K562 (cell line): ENCODE results near the gene UBA7. TPM values are rescaled to one million over a fixed set of nuclear protein-coding genes. Genes with fewer than 3 reads are reported as not detected.

Source experiments
- ATAC-seq: fragments of 200-7000 bp; cut with Tn5 transposase; 3 replicates; pipeline ENCODE4 v1.9.1; 2020; ENCODE audit warnings: moderate library complexity
- BruUV-seq: library from RNA; stranded (reverse); fragments of 400-500 nt; replicated peaks from 2 replicates; lab custom pipeline; 2021; lab: Mats Ljungman, UMichigan
- CTCF ChIA-PET: fragments of 300-600 bp; formaldehyde crosslinking; extraction: SDS; loops from one replicate; lab custom pipeline; 2021; ENCODE audit warnings: low intra/inter-chr PET ratio; lab: Yijun Ruan, JAX
- POLR2A ChIA-PET: fragments of 300-600, 350-650 bp; sonication (Branson Sonifier 250); formaldehyde crosslinking; extraction: SDS; loops from one replicate; lab custom pipeline; 2021; ENCODE audit warnings: antibody characterized with exemption, inconsistent platforms; lab: Yijun Ruan, JAX
- DNase-seq, 4 experiments: peaks; one replicate each; pipeline versions ENCODE4 v3.0.0 to v3.0.0-alpha.2; 2011 to 2018; ENCODE audit warnings: low spot score in 3 of 4, mixed read lengths in 3 of 4; ENCODE audit errors: extremely low read depth in 1 of 4
- FAIRE-seq: peaks from 2 replicates; lab custom pipeline; 2011; peaks lifted over from hg19 to GRCh38; lab: Jason Lieb, UNC
- H2AFZ ChIP-seq: 2 replicates; pipeline ENCODE4 v1.6.0; 2011; ENCODE audit warnings: low read depth, low read length, control low read depth, inconsistent platforms
- H3K27ac ChIP-seq: fragments of 200-600 bp; 3 replicates; pipeline ENCODE4 v1.8.0; 2011; ENCODE audit warnings: low read depth, mild to moderate bottlenecking, control low read depth, inconsistent platforms, low read length, moderate library complexity, mixed read lengths; ENCODE audit errors: extremely low read depth
- H3K27me3 ChIP-seq, 2 experiments: fragments of 300-600 bp in 1 of 2; 2 replicates in 1 of 2; 3 replicates in 1 of 2; pipeline versions ENCODE4 v1.6.0 to v1.8.0; 2011; ENCODE audit warnings: inconsistent platforms in 2 of 2, low read length in 2 of 2, mild to moderate bottlenecking in 1 of 2, mixed read lengths in 1 of 2, moderate library complexity in 1 of 2; ENCODE audit not compliant: control insufficient read depth in 2 of 2, insufficient read depth in 2 of 2
- H3K36me3 ChIP-seq: fragments of 300-600 bp; 3 replicates; pipeline ENCODE4 v1.8.0; 2011; ENCODE audit warnings: mild to moderate bottlenecking, low read length, inconsistent platforms; ENCODE audit not compliant: control insufficient read depth, insufficient read depth
- H3K4me1 ChIP-seq, 2 experiments: fragments of 200-600 bp in 1 of 2; replicated peaks in 1 of 2; 2 replicates in 1 of 2; 3 replicates in 1 of 2; pipeline versions ENCODE4 v1.5.1 to v1.8.0; 2011; ENCODE audit warnings: inconsistent platforms in 2 of 2, low read length in 2 of 2, mild to moderate bottlenecking in 1 of 2, mixed read lengths in 1 of 2, moderate library complexity in 1 of 2; ENCODE audit not compliant: control insufficient read depth in 2 of 2, insufficient read depth in 2 of 2
- H3K4me2 ChIP-seq: 2 replicates; pipeline ENCODE4 v1.6.1; 2011; ENCODE audit warnings: low read length, control low read depth, inconsistent platforms, mixed read lengths; ENCODE audit not compliant: insufficient read depth
- H3K4me3 ChIP-seq: fragments of 200-600 bp; sonication (generic), shearing (Covaris generic); 2 replicates; pipeline ENCODE4 v1.5.1; 2016; ENCODE audit warnings: control low read depth, inconsistent platforms
- H3K79me2 ChIP-seq: fragments of 200-600 bp; 3 replicates; pipeline ENCODE4 v1.8.0; 2011; ENCODE audit warnings: low read length, inconsistent platforms; ENCODE audit not compliant: control insufficient read depth, insufficient read depth
- H3K9ac ChIP-seq, 2 experiments: 2 replicates each; pipeline versions ENCODE4 v1.6.0 to v1.6.1; 2011; ENCODE audit warnings: low read depth in 2 of 2, low read length in 2 of 2, control low read depth in 1 of 2, inconsistent platforms in 1 of 2, mild to moderate bottlenecking in 1 of 2, mixed read lengths in 1 of 2; ENCODE audit not compliant: insufficient read depth in 1 of 2
- H3K9me1 ChIP-seq: one replicate; pipeline ENCODE4 v1.6.0; 2011; ENCODE audit warnings: inconsistent platforms, mild to moderate bottlenecking, low read length, moderate library complexity; ENCODE audit not compliant: control insufficient read depth, insufficient read depth
- H3K9me3 ChIP-seq: replicated peaks from 2 replicates; pipeline ENCODE4 v1.5.1; 2011; ENCODE audit warnings: low read depth, low read length, inconsistent platforms; ENCODE audit not compliant: control insufficient read depth, insufficient read depth
- H4K20me1 ChIP-seq: replicated peaks from 2 replicates; pipeline ENCODE4 v1.6.1; 2011; ENCODE audit warnings: low read length, inconsistent platforms, mixed read lengths; ENCODE audit not compliant: control insufficient read depth, insufficient read depth
- CBFA2T2 ChIP-seq: fragments of 450-650 bp; conservative IDR thresholded peaks from 2 replicates; pipeline ENCODE4 v1.6.1; 2017; ENCODE audit warnings: mild to moderate bottlenecking
- CTCF ChIP-seq, 3 experiments: IDR thresholded peaks in 2 of 3; conservative IDR thresholded peaks in 1 of 3; 2 replicates each; pipeline ENCODE4 v1.5.1; 2011 to 2012; ENCODE audit warnings: low read length in 3 of 3, mild to moderate bottlenecking in 3 of 3, control low read depth in 2 of 3, improper control_type of control experiment in 1 of 3, inconsistent platforms in 1 of 3, low read depth in 1 of 3, mixed read lengths in 1 of 3, moderate library complexity in 1 of 3; ENCODE audit not compliant: insufficient read depth in 2 of 3
- E2F3 ChIP-seq: fragments of 250-450 bp; sonication (Bioruptor Pico); IDR thresholded peaks from 2 replicates; pipeline ENCODE4 v1.4.0; 2020; ENCODE audit warnings: mild to moderate bottlenecking
- ZC3H8 ChIP-seq: fragments of 450-650 bp; IDR thresholded peaks from 2 replicates; pipeline ENCODE4 v1.6.1; 2017
- ZFP1 ChIP-seq: fragments of 450-650 bp; formaldehyde crosslinking; IDR thresholded peaks from 2 replicates; pipeline ENCODE4 v1.4.0; 2020; ENCODE audit warnings: mild to moderate bottlenecking, mixed read lengths
- ZNF143 ChIP-seq: sonication (generic); formaldehyde crosslinking; IDR thresholded peaks from 2 replicates; pipeline ENCODE4 v1.9.0; 2022; ENCODE audit warnings: mild to moderate bottlenecking, missing genetic modification reagents
- ZNF217 ChIP-seq: sonication (generic); formaldehyde crosslinking; IDR thresholded peaks from 2 replicates; pipeline ENCODE4 v1.8.0; 2022; ENCODE audit warnings: mild to moderate bottlenecking, missing genetic modification reagents
- ZNF263 ChIP-seq: sonication (generic); formaldehyde crosslinking; IDR thresholded peaks from 2 replicates; pipeline ENCODE4 v1.8.0; 2022; ENCODE audit warnings: mild to moderate bottlenecking, missing genetic modification reagents, borderline replicate concordance
- ZNF717 ChIP-seq: fragments of 250-450 bp; sonication (Bioruptor Pico); IDR thresholded peaks from 2 replicates; pipeline ENCODE4 v1.5.0; 2021
- WGBS: fragments of 100-300 bp; shearing (Covaris generic); methylation state at CpG from one replicate; pipeline ENCODE4 v1.1.6; 2016; ENCODE audit warnings: low coverage, mixed read lengths; ENCODE audit not compliant: insufficient coverage; ENCODE audit errors: missing lambda C conversion rate; 5-methylcytosine and 5-hydroxymethylcytosine counted together
- in situ Hi-C: fragments of 300-500 bp; cut with MboI; formaldehyde crosslinking; loops from 4 replicates; pipeline ENCODE4 v1.15.0; 2018; ENCODE audit warnings: inconsistent platforms, mixed read lengths
- intact Hi-C: fragments of 100-400 bp; cut with micrococcal nuclease; formaldehyde crosslinking; loops from 2 replicates; pipeline ENCODE4 v1.14.2; 2022
- polyA plus RNA-seq, 8 experiments: library from polyadenylated mRNA; depleted of rRNA in 4 of 8; stranded (reverse) in 5 of 8; unstranded in 3 of 8; fragments of >200 nt; fragmentation: Nextera tagmentation in 2 of 8; fragmentation: Illumina TruSeq in 1 of 8; extraction: Ambion mirVana in 2 of 8; extraction: Trizol in 1 of 8; gene quantifications; 2 replicates each; pipeline versions ENCODE4 v1.2.1 to v1.2.3, GENCODE V29; 2011 to 2014; ENCODE audit warnings: inconsistent platforms in 1 of 8, missing spikeins in 1 of 8
- total RNA-seq, 7 experiments: library from RNA; depleted of rRNA in 6 of 7; stranded (reverse); fragments of >200 nt in 6 of 7; fragmentation: Illumina TruSeq in 2 of 7; extraction: Trizol in 2 of 7; gene quantifications; 2 replicates each; pipeline versions ENCODE4 v1.2.1 to v1.2.3, GENCODE V29; 2011 to 2021; ENCODE audit warnings: low replicate concordance in 1 of 7
- TF ChIP-seq, protein P1 (sequence below), 2 experiments: fragments of 450-650 bp in 1 of 2; IDR thresholded peaks; 2 replicates each; pipeline ENCODE4 v1.6.1; 2011 to 2017; ENCODE audit warnings: low read depth in 2 of 2, antibody characterized with exemption in 1 of 2, borderline replicate concordance in 1 of 2, low read length in 1 of 2, mild to moderate bottlenecking in 1 of 2, mixed read lengths in 1 of 2; ENCODE audit not compliant: control insufficient read depth in 1 of 2
- TF ChIP-seq, protein P2 (sequence below): fragments of 450-650 bp; IDR thresholded peaks from 2 replicates; pipeline ENCODE4 v1.6.1; 2018; ENCODE audit not compliant: partially characterized antibody

Gene UBA7
- total and polyA plus RNA-seq, 9 of the 15 experiments (the other 6 are each of a cell fraction or from before 2014, with no cell fraction given), result 0.17 to 3.3 (median 2.0) TPM

GRCh38 chr3:49841126-49841696 lies 27.5 kb upstream of the UBA7 start (continued):
- TF ChIP-seq, protein P1, sequence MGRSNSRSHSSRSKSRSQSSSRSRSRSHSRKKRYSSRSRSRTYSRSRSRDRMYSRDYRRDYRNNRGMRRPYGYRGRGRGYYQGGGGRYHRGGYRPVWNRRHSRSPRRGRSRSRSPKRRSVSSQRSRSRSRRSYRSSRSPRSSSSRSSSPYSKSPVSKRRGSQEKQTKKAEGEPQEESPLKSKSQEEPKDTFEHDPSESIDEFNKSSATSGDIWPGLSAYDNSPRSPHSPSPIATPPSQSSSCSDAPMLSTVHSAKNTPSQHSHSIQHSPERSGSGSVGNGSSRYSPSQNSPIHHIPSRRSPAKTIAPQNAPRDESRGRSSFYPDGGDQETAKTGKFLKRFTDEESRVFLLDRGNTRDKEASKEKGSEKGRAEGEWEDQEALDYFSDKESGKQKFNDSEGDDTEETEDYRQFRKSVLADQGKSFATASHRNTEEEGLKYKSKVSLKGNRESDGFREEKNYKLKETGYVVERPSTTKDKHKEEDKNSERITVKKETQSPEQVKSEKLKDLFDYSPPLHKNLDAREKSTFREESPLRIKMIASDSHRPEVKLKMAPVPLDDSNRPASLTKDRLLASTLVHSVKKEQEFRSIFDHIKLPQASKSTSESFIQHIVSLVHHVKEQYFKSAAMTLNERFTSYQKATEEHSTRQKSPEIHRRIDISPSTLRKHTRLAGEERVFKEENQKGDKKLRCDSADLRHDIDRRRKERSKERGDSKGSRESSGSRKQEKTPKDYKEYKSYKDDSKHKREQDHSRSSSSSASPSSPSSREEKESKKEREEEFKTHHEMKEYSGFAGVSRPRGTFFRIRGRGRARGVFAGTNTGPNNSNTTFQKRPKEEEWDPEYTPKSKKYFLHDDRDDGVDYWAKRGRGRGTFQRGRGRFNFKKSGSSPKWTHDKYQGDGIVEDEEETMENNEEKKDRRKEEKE (IDR thresholded peaks at IDR 0.05; ENCODE audit: borderline replicate concordance in 1 of 2, control insufficient read depth in 1 of 2, low read depth in 2 of 2, low read length in 1 of 2), result no peak
- peak; percentile 50 to 61 (median 58); a peak in 5 of 6 replicates for TF ChIP-seq CTCF (IDR thresholded peaks at IDR 0.05 in 2 of 3, conservative IDR thresholded peaks at IDR 0.05 in 1 of 3; ENCODE audit: insufficient read depth in 2 of 3, low read depth in 1 of 3, low read length in 3 of 3)
- TF ChIP-seq, all 486 proteins: peak for 6

GRCh38 chr3:49840388-49840787 lies 26.6 kb upstream of the UBA7 start:
- POLR2A ChIA-PET, result interaction anchor here (1.8 kb wide), 1 partner anchor 300 kb away, joined by 5 read pairs; no protein-coding TSS in a partner anchor
- TF ChIP-seq ZFP1 (CRISPR knock-in tag) (no peak), ZNF717 (CRISPR knock-in tag) (no peak), E2F3 (CRISPR knock-in tag) (no peak), ZNF217 (CRISPR knock-in tag) (no peak), CBFA2T2 (no peak), ZC3H8 (no peak), ZNF143 (CRISPR knock-in tag) (no peak), ZNF263 (no peak)
- TF ChIP-seq, protein P2, sequence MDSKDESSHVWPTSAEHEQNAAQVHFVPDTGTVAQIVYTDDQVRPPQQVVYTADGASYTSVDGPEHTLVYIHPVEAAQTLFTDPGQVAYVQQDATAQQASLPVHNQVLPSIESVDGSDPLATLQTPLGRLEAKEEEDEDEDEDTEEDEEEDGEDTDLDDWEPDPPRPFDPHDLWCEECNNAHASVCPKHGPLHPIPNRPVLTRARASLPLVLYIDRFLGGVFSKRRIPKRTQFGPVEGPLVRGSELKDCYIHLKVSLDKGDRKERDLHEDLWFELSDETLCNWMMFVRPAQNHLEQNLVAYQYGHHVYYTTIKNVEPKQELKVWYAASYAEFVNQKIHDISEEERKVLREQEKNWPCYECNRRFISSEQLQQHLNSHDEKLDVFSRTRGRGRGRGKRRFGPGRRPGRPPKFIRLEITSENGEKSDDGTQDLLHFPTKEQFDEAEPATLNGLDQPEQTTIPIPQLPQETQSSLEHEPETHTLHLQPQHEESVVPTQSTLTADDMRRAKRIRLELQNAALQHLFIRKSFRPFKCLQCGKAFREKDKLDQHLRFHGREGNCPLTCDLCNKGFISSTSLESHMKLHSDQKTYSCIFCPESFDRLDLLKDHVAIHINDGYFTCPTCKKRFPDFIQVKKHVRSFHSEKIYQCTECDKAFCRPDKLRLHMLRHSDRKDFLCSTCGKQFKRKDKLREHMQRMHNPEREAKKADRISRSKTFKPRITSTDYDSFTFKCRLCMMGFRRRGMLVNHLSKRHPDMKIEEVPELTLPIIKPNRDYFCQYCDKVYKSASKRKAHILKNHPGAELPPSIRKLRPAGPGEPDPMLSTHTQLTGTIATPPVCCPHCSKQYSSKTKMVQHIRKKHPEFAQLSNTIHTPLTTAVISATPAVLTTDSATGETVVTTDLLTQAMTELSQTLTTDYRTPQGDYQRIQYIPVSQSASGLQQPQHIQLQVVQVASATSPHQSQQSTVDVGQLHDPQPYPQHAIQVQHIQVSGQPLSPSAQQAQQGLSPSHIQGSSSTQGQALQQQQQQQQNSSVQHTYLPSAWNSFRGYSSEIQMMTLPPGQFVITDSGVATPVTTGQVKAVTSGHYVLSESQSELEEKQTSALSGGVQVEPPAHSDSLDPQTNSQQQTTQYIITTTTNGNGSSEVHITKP, result no peak

More at GRCh38 chr3:49840388-49840787, 26.6 kb upstream of the UBA7 start:
- H3K9ac ChIP-seq, result no peak overlapping the region
- no peak overlapping the region for H2AFZ ChIP-seq
- H3K79me2 ChIP-seq, result no peaks in the 10 kb centered on the region
- no peaks in the 10 kb centered on the region for H3K9me3 ChIP-seq
- H3K36me3 ChIP-seq, result peaks cover 62% of the 10 kb centered on the region; the same call in 2 of the 3 replicates
- CTCF ChIA-PET, result interaction anchor here (1.6 to 1.7 kb wide), 2 partner anchors 66 to 137 kb away, joined by 7 to 16 read pairs; no protein-coding TSS in a partner anchor
- DNase-seq (no peak), ATAC-seq (no peak), FAIRE-seq (no peak)
- WGBS, result 75% methylated on average over 2 of the region's 2 CpGs
- H3K27ac ChIP-seq, result no peak overlapping the region
- no peak overlapping the region for H3K4me2 ChIP-seq
- H3K4me3 ChIP-seq, result no peak overlapping the region
- H4K20me1 ChIP-seq, result no peaks in the 10 kb centered on the region
- no peaks in the 10 kb centered on the region for H3K27me3 ChIP-seq
- no peaks in the 10 kb centered on the region; a peak in 1 of 5 replicates for H3K4me1 ChIP-seq
- BruUV-seq, result no TSS peak
- in situ Hi-C loops, result loop anchor here (5.0 kb wide), 1 partner anchor 138 kb away; no protein-coding TSS in a partner anchor
- no peaks in the 10 kb centered on the region for H3K9me1 ChIP-seq
- intact Hi-C loops, result no loop called here
